Activated CD4-positive, alpha-beta T cell treated with anti-CD3 and anti-CD28 coated beads for 4 hours (primary cell): ENCODE measurements around the gene GTPBP1.

Source experiments
- DNase-seq, 2 donors: peaks; one replicate each; pipeline ENCODE4 v3.0.0-alpha.2; 2020

Gene GTPBP1

DNA sequence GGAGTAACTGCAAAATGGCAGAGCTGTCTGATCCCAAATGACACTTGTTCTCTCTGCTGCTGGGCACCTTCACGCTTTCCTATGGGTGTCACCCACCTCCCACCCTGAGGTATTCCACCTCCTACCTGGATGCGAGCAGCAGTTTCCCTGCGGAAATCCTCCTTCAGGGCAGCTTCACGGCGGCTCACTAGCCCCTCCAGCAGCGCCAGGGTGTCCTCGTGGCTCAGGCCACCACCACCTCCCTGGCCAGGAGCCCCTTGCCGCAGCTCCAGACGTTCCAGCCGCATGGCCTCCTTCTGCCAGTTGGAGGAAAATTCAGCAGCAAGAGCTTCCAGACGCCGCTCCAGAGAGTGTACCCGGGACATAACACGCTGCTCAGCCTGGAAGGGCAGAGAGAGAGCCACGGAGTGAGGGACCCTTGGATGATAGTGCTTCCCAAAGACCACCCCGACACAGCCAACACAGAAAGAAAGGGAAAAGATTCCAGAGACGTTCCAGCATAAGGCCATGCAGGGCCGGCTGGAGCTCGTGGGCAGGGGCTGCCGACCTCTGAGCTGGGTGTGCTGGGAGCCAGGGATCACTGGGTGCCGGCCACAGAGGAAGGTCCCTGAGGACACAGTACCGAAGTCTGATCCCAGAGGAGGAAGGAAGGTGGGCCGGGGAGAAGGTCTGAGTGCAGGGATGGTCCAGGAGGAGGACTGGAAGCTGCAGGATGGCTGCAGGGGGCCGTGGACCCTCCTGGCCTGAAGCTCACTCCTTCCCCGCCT, 36.6 kb downstream of the GTPBP1 start:
- no peak for DNase-seq

GRCh38 chr22:38744981-38745380, 39.2 kb downstream of the GTPBP1 start:
- DNase-seq, result no peak

GRCh38 chr22:38745676-38746460, 40.1 kb downstream of the GTPBP1 start:
- no peak for DNase-seq

DNA sequence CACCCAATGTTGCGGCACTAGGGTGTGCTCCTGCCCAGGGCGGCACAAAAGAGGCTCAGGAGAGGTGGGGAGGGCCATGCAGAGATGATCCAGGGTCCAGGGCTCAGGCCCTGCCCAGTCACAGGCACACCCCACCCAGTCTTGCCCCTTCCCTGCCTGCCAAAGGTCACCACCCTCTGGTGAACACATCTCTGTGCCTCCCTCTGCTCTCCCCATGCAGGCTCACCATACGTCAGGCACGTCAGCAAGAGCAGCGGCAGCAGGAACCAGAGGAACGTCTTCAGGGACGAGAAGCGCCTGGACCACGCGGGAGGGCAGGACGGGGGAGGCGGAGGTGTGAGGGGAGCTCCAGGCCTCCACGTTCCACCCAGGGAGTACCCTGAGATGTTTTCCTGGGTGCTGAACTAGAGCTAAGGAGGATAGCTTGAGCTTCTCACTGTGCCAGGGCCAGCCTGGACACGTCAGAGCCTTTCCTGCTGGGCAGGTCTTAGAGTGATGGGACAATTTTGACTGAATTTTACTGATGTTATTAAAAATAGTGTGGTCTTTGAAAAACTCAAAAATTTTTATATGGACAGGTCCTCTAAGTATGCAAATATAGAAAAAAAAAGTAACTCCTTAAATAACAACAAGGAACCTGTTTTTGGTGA, 42.9 kb downstream of the GTPBP1 start:
- no peak for DNase-seq

DNA sequence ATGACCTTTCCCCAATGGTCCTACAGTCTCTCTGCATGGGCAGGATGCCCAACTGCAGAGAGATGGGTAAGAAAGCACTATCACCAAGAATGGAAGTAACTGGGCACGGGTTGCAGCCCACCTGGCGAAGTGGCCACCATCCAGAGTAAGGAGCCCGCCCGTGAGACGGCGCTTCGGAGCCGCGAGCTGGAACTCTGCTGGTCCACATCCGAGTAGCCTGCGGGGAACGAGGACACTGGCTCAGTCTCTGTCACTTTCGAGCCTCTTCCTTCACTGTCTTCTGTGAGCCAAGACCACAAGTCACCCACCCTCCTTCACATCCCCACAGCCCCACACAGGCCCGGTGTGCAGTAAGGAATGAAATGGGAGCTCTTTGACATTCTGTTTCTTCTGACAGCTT, 44.4 kb downstream of the GTPBP1 start:
- DNase-seq, result no peak

DNA sequence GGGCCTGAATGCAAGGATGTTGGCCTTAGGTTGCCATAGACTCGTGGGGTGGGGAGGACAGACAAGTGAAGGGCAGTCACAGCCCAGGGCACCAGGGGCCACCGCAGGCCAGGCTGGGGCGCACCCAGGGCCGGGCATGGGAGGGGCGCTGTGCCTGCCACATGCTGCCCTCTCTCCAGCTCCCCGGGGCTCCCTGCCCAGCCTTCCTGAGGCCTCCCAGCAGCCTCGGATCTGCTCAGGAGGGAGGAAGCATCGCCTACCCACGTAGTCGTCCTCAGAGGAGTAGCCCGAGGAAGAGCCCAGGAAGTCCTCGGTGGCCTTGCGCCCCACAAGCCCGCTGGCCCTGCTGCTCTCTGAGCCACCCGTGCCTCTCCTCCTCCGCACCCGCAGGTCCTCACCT, 44.9 kb downstream of the GTPBP1 start:
- no peak for DNase-seq

GRCh38 chr22:38751066-38751421, 45.3 kb downstream of the GTPBP1 start:
- DNase-seq, result no peak

DNA sequence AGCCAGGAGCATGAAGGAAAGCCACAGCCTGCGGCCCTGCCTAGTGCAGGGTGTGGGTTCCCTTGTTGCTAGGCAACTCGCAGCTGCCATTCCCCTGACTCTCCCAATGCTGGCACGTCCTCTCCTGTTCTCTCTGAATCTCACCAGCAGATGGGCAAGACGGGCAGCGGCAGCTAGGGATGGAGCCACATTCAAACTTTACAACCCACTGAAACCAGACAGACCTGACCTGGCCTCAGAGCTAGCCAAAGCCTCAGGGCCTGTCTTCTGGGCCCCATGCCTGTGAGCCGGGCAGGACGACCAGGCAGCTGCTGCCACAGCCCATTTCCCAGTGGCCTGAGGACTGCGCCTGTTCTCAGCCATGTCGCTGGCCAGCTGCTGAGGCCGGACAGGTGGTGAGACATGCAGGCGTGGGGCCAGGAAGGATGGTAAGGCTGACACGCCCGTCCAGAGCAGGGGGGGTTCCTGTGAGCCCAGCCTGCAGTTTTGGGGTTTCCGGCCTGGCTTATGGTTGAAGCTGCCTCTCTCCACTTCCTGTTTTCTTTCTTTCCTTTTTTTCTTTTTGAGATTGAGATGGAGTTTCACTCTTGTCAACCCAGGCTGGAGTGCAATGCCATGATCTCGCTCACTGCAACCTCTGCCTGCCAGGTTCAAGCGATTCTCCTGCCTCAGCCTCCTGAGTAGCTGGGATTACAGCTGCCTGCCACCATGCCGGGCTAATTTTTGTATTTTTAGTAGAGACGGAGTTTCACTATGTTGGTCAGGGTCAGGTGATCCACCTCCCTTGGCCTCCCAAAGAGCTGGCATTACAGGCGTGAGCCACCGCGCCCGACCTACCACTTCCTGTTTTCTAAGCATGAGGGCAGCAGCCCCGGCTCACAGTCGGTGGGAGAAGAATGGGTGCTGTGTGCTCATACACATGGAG, 45.9 kb downstream of the GTPBP1 start:
- DNase-seq, result peak; percentile 48 to 60

- DNase-seq, result no peak
Observed at GRCh38 chr22:38753948-38754750, 48.4 kb downstream of the GTPBP1 start.

DNA sequence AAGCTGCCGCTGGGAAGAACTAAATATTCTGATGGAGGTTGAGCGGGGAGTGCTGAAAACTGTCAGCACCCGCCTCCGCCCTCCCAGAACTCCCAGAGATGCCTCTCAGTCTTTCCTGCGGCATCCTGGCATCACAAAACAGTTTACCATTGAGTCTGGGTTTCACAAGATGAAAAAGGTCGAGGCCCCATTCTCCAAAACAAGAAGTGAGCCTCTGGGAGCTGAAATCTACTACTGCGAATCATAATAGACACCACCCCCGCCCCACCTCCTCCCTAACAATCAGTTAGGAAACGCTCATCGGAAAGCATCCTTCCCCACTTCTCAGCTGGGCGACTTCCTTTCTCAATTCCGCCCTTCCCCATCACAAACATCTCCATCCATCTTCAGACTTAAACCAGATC, 49.0 kb downstream of the GTPBP1 start:
- DNase-seq, result peak; percentile 32 to 33

DNA sequence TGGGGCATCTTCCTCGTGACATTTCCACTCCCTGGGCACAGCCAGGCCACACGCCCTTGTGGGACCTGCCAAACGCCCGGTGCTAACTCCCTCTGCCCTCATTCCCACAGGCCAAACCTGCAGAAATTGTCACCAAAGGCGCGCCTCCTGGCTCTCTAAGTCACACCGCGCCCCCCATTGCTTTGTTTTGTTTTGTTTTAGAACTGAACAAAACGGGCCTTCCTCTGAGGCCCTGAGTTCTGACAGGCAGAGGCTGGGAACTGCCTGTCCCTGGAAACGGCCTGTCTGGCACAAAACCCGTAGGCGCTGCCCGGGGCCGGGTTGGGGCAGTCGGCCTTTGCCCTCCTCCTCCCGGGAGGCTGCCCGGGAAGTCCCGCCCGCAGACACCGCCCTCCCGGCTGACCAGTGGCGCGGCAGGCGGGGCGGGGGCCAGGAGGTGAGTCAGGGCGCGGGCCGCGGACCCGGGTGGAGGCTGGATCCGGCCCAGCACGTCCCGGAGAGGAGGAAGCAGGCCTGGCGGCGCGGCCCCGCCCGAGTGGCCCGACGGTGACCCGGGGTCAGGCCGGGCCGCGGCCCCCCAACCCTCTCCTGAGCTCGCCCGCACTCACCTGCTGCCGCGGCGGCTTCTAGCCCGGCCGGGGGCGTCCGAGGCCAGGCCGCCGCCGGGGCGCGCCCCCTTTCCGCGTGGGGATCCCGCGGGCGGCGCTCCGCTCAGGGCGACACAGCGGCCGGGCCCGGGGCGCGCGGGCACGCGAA, 49.6 kb downstream of the GTPBP1 start:
- DNase-seq, result peak in 1 of 2 donors; percentile 48

GRCh38 chr22:38755911-38756532, 50.3 kb downstream of the GTPBP1 start, which contains the start of gene SUN2:
SUN2 (minus strand) TSS chr22:38755998; CDS start chr22:38752628, 3,370 bp downstream.
- DNase-seq, result peak; percentile 95

DNA sequence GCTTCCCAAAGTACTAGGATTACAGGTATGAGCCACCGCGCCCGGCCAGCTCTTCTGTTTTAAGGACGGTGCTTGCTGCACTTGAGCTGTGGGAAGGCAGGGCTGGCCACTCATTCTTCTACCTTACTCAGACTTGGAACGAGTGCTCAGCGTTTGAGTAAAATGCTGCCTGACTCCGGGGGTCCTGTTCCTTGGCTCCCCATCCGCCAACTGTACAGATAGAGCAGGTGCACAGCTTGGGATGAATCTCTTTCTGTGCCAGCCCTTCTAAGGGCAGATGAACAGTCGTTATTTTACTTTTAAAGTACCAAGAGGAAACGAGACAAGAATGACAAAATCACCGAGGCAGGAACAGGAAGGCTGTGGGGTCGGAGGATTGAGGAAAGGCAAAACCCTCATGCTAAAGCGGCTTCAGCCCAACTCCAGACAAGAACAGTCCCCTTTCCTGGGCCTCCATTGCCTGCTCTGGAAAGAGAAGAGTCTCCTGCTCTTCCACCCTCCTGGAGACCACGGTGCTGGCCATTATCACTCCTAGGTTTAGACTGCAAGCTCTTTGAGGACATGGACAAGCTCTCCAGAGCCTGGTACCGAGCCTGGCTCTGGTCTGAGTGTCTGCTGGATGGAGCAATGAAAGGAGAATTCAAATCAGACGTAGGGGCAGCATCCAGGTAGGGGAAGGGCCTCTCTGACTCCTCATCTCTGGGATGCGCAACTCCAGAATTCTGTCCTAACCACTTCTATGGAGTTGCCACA, 51.1 kb downstream of the GTPBP1 start:
- no peak for DNase-seq

DNA sequence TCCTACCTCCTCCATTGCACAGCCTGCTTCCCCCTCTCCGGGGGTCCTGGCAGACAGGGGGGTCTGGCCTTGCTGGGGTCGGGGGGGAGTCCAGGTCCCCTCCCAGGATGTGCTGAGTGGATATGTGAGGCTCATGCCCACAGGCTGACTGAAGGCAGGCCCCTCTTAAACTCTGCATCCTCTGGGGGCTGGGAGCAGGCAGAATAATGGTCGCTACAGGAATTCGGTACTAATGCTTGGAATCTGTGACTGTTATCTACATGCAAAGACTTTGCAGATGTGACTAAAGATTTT, 51.7 kb downstream of the GTPBP1 start:
- DNase-seq, result no peak

GRCh38 chr22:38758276-38758945, 52.7 kb downstream of the GTPBP1 start:
- peak; percentile 79 to 80 for DNase-seq

- DNase-seq, result no peak
Observed at GRCh38 chr22:38759005-38759404, 53.3 kb downstream of the GTPBP1 start.

- no peak for DNase-seq
Observed at GRCh38 chr22:38760477-38761201, 54.9 kb downstream of the GTPBP1 start.
